Stimulated activated CD8-positive, alpha-beta memory T cell treated with anti-CD3 and anti-CD28 coated beads, Interleukin-7, amount 100 ng/mL, for 24 hours (primary cell): Measurements from ENCODE around the gene MUS81.

ENCODE experiments used
- DNase-seq: peaks from one replicate; pipeline ENCODE4 v3.0.0-alpha.2; 2020; ENCODE audit warnings: low read depth

The MUS81 gene

GRCh38 chr11:65861165-65861505 is 902 bp downstream of the MUS81 start:
- DNase-seq, result no peak

DNA sequence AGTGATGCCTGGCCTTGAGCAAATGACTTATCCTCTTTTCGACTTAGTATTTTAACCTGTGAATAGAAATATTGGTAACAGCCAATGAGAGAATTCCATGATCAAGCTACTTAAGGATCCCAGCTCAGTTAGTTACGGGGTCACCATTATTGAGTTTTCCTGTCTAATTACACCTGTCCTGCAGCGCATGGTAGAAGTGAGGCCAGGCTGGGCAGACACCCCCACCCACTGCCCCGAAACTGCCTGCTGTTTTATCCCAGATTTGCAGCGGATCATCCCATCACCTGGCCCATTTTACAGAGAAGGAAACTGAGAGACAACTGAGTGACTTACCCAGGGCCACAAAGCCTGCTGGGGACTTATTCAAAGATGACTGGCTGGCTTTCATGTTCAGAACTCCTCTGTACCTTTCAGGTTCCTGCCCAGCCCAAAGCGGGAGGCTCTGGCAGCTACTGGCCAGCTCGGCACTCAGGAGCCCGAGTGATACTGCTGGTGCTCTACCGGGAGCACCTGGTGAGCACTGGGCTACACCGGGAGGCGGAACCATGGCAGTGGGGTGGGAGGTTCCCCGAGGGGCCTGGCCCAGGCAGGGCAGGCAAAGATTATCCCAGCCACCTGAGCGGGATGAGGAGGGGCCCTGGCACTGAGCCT is 1.4 kb downstream of the MUS81 start:
- no peak for DNase-seq

DNA sequence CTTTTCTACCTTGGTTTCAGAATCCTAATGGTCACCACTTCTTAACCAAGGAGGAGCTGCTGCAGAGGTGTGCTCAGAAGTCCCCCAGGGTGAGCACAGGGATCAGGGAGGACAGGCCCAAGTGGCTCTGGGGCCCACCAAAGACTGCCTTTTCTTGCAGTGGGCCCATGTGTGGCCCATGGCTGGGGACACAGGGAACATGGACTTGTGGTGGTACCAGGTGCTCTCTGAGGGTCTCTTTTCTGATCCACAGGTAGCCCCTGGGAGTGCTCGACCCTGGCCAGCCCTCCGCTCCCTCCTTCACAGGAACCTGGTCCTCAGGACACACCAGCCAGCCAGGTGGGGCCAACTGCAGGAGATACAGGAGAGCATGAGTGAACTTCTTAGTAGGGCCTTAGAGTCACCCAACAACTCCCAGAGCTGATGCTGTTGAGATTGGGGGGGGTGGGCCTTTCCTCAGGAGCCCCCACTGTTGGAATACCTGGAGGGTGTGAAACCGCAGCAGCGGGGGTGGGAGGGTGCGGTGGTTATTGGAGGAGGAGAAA is 2.0 kb downstream of the MUS81 start:
- DNase-seq, result no peak

DNA sequence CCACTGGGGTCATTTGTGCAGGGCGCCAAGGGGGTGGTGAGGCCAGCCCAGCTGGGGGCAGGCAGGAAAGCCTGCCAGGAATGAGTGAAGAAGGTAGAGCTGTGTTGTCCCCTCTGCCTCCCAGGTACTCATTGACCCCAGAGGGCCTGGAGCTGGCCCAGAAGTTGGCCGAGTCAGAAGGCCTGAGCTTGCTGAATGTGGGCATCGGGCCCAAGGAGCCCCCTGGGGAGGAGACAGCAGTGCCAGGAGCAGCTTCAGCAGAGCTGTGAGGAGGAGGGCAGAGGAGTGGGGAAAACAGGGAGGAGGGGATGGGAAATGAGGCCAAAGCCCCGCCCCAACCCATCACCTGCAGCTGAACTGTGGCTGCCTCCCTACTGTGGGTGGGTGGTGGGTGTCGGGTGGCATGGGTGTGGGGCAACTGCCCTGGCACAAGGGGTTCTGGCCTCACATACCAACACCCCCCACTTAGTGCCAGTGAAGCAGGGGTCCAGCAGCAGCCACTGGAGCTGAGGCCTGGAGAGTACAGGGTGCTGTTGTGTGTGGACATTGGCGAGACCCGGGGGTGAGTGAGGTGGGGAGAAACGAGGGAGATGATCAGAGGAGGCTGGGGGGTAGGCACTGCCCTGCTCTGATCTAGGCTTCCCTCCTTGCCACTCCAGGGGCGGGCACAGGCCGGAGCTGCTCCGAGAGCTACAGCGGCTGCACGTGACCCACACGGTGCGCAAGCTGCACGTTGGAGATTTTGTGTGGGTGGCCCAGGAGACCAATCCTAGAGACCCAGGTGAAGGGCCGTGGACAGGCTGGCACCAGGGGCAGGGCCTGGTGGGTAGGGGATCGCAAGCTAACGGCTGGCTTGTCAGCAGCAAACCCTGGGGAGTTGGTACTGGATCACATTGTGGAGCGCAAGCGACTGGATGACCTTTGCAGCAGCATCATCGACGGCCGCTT is 3.0 kb downstream of the MUS81 start:
- DNase-seq, result no peak

- DNase-seq, result no peak
These were observed 3.9 kb downstream of the MUS81 start for GRCh38 chr11:65863889-65864705.

DNA sequence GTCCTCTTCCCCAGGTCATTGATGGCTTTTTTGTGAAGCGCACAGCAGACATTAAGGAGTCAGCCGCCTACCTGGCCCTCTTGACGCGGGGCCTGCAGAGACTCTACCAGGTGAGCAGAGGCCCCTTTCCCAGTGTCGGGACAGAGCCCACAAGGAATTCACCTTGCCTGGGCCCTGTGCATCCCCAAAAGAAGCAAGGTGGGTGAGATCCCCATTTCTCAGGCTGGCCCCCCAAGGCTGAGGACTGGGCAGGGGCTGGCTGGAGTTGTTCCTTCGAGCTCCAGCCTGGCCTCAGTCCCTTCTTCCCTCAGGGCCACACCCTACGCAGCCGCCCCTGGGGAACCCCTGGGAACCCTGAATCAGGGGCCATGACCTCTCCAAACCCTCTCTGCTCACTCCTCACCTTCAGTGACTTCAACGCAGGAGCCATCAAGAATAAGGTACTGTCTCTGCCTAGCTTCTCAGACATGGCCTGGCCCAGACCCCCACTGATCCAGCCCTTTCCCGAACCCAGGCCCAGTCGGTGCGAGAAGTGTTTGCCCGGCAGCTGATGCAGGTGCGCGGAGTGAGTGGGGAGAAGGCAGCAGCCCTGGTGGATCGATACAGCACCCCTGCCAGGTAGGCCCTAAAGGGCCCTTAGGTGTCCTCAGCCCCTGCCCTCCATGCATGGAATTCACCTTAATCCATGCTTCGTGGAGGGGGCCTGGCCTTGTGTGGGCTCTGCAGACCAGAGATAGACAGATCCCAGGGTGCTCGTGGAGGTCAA is 4.7 kb downstream of the MUS81 start:
- DNase-seq, result no peak

- no peak for DNase-seq
These were observed 5.4 kb downstream of the MUS81 start for GRCh38 chr11:65865550-65866172.

DNA sequence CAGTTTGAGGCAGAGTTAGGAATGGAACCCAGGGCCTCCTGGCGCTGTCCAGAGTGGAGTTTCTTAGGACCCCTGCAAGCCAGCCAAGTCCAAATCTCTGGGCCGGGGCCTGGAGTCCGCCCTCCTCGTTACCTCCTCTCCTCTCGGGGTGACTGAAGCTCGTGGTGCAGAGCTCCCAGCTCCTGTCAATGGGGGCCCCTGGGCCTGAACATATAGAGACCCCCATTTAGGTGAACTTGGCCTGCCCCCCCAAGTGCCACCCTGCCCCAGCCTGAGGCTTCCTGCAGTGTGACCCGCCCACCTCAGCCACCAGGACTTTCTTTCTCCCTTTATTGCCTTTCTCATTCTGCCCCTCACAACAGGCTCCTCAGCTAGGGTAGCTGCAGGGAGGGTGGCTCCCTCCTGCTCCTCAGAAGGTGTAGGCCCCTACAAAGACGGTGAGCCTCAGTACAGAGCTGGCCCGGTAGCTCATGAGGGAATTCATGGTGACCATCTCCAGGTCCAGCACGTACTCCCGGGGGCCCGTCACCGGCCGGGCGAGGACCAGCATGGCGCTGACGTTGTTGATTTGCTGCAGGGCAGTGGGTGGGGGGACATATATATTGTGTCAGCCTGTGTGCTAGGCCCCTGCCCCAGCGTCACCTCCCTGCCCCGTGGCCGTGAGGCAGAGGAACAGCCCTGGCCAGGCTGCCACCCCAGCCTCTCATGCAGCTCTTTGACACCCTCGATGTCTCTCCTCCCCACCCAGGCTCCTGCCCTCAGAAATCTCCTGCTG is 6.5 kb downstream of the MUS81 start:
- no peak for DNase-seq

DNA sequence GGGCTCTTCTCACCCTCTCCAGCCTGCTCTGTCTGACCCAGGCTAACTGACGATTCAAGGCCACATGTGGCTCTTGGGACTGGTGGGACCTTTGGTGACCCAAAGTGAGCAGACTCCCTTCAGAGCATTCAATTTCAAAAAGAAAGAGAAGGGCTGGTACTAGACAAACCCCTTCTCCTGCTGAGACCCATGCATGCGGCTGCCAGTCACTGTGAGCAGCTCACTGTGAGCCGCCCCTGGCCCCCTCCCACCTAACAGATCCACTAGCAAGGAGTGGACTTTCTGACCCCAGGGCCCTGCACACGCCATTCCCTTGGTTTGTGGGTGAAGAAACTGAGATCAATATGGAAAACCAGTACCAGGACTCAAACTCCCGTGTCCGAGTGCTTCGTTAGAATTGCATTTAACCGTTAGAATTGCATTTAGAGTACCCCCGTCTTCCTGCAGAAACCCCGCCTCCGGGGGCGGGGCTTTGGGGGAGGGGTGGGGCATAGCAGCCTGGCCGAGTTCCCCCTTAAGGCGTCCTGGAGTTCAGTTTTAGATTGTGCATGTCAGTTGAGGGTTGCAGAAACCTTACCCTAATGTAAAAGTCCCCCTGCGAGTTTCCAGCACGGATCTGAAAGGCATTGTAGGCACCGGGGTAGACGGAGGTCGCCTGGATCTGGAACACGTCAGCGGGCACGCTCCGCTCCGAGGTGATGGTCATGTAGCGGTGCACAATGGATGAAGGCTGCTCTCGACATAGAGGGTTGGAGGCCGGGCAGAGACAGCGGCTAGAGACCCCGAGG is 7.2 kb downstream of the MUS81 start:
- DNase-seq, result no peak

GRCh38 chr11:65868076-65868667 is 7.9 kb downstream of the MUS81 start:
- DNase-seq, result no peak

DNA sequence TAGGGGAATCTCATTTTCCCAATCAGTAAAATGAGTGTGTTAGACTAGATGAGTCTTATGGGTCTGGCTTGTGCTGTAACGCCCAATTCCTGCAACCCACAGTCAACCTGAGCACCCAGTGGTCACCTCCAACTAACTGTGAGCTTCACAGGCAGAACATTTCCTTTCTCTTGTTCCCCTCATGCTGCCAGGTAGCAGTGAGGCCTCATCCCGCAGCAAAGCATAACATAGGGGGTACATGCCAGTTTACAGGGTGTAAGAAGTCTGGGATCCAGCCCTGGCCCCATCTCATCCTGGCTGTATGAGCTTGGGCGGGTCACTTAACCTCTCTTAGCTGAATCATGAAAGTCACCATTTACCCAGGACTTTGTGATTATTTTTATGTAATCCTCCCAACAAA is 8.7 kb downstream of the MUS81 start:
- no peak for DNase-seq

GRCh38 chr11:65869643-65870306 is 9.5 kb downstream of the MUS81 start:
- DNase-seq, result no peak

GRCh38 chr11:65870307-65870658 is 10.1 kb downstream of the MUS81 start:
- DNase-seq, result no peak

GRCh38 chr11:65870706-65871681 is 10.8 kb downstream of the MUS81 start:
- DNase-seq, result no peak

DNA sequence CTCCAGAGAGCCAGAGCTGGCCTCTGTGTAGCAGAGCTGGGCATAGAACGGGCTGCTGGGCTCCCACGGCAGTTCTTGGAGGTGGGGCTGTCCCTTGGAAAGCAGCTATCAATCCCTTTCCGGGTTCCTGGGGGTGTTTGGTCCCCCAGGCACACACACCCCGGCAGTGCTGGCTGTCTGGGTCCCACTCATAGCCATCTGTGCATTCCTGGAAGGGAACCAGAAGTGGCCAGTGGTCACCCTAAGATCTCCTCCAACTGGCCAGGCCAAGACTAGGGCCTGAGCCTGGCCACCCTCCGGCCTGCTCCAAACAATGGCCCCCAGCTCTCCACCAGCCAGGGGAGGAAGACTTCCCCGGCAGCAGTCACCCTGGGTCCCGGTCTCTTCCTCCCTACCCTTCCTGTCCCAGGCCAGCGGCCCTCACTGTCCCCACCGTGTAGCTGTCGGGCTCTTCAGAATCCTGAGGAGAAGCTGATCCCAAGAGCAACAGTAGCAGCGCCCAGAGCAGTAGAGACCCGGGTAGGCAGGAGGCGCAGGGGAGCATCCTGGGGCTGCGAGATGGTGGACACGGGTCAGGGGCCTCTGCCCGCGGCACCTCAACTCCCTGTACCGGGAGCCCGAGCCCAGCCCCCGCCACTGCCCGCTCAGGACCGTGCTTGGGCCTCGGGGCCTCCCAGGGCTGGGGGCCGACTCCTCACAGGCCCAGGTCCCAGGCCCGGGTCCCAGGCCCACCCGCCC is 11.7 kb downstream of the MUS81 start:
- no peak for DNase-seq

DNA sequence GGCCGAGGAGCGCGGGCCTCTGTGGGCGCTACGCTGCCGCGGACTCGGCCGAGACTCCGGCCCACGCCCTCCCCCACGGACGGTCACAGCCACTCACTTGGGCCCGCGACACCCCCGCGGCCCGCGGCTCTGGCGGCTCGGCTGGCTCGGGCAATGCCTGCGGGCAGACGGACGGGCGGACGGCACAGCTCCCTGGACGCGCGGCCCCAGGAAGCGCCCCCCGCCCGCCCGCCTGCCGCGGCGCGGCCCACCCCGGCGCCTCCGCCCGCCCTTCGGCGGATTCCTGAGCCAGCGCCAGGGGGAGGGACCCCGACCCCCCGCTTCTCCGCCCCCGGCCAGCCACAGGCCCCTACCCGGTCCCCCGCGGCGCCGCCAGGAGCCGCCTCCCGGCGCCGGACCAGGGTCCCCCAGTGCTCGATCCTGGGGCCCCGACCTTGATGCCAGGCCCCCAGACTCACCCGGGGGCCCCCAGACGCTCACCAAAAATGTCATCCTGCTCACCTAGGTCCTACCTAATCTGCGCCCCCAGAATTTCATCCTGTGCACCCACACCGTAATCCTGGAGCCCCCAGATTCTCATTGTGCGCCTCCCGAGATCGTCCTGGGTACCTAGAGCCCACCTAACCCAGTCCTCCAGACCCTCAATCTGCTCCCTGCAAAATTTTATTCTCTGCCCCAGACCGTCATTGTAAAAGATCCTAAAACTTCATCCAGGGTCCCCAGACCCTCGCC is 12.5 kb downstream of the MUS81 start, which contains the start of gene EFEMP2:
Gene EFEMP2, minus strand, starts transcription at position 215 of the 732 bp plus-strand sequence. CDS start 446 bp downstream, outside the sequence.
- no peak for DNase-seq
